ENCODE measurements around the gene CLHC1.
"Not testable (repeated sequence)": the region's sequence is repeated elsewhere in the genome, so short reads cannot be mapped to it uniquely, and the experiment has no call there.

Gene CLHC1

DNA sequence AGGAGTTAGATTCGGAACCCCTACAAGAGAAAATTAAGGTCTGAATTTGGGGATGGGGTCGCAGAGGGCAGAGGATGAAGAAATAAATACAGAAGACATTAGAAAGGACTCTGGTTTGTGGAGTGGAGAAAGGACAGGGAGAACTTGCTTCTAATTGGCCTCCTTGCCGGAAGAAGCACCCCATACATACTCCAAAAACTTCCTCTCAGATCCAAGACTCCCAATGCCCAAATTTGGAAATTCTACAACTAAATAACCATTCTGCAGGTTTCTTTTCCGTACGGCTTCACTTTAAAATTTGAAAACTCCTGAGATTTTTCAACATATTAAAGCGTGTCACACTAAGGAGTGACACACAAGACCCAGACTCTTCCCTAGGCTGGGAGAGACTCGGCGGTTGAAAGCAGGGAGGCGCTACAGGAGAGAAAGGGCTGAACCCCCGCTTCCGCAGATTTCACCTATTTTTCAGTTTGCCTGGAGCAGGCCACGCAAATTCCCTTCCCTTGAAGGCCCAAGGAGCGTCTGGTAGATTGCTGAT, 478 bp downstream of the CLHC1 start:
- DNase-seq, result peak; percentile 67

DNA sequence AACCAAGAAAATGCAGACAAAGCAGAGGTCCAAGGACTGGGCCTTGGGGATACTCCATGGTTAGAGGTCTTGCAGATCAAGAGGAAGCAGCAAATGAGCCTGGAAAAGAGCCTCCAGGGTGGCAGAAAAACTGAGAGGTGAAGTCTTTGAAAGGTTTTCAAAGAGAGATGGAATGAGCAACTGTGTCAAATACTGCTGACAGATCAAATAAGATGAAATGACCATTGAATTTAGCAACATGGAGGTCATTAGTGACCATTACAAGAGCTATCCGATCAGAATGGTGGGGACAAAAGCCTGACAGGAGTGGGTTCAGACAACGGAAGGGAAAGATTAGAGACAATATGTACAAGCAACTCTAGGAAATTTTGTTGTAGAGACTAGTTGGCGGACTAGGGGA, 1.5 kb downstream of the CLHC1 start:
- DNase-seq, result no peak

DNA sequence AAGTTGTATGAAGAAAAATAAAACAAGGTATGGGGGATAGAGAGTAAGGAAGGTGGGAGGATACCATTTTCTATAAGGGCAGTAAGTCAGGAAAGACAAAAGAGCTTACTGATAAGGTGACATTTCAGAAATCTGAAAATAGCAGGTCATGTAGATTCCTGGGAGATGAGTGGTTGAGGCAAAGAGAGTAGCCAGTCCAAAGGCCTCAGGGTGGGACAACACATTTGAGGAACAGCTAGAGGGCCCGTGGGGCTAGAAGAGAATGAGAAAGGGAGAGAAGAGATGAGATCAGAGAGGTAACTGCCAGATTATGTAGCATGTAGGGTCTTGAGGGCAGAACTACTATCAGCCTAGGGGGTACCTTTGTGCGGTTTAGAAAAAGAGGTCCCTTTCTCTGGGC, 2.9 kb downstream of the CLHC1 start:
- DNase-seq, result no peak

DNA sequence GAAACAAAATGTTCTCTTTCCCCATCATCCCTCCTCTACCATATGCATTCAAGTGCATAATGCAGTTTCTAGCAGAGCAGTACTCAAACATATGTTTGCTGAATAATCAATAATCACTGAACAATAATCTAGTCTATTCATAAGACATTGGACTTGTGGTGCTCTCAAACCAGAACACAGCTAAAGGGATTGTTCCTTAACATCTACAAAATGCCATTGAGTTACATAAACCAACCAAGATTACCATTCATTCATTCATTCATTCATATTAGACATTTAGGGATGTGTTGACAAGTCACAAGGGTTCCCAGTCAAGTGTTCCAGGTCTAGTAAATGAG, 3.9 kb downstream of the CLHC1 start:
- DNase-seq, result no peak

DNA sequence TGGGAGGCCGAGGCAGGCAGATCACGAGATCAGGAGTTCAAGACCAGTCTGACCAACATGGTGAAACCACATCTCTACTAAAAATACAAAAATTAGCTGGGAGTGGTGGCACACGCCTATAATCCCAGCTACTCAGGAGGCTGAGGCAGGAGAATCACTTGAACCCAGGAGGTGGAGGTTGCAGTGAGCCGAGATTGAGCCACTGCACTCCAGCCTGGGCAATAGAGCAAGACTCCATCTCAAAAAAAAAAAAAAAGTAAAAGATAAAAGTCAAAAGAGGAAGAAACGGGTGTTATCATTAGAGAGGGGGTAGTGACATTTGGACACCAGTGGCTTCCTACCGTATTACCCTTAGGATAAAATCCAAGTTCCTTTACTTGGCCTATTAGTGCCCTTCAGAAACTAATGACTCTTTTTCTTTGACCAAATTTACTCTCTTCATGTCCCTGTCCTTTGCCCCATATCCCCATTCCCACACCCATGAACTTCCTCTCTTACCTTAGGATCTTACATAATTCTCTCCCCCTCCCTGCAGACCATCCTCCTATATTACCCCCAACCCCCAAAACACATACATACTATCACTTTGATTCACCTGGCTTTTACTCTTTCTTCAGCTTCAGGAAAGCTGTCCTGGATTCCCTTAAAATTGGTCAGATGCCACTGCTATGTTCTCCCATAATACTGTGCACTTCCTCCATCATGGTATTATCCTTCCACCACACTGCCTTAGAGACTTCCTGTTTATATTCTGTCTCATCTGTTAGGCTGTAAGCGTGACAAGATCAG, 4.5 kb downstream of the CLHC1 start:
- DNase-seq, result not testable (repeated sequence)

DNA sequence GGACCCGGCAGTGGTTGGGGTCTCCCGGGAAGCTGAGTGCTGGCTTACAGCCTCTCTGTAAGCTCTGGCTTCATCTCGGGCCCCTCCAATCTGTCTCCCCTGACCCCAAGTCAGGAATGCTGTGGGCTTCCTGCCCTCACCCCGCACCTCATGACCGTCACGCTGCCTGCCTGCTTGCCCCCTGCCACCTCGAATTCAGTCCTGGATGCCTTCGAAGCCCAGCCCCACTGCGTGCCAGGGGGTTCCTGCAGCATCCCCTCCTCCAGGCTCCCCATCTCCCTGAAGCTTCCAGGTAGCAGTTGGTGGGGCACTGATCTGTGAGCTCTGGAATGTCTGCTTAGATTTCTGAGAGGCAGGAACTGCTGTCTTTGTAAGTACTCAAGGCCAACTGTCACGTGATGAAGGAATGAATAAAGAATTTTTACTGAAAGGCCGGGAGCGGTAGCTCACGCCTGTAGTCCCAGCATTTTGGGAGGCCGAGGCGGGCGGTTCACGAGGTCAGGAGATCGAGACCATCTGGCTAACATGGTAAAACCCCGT, 6.5 kb downstream of the CLHC1 start:
- no peak for DNase-seq

DNA sequence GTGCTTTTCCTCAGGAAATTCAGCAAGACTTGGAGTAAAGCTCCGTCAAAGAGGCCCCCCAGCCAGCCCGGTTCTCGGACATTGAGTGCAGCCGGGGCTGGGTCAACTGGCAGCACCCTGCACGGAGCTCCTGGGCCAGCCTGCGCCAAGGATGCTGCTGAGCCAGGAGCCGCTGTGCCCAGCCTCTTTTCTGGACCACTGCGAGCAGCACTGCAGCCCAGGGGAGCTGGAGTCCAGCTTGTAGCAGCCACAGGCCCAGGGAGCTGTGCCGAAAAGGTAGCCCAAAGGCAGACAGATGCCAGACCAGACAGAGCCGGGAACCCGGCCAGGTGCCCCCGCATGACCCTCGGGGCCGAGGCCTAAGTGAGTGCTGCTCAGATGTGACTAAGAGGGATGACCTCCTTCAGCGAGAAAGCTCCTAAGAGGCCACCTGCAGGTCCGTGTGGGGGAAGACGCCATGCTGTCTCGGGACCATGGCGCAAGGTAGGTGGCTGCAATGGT, 7.3 kb downstream of the CLHC1 start:
- no peak for DNase-seq

DNA sequence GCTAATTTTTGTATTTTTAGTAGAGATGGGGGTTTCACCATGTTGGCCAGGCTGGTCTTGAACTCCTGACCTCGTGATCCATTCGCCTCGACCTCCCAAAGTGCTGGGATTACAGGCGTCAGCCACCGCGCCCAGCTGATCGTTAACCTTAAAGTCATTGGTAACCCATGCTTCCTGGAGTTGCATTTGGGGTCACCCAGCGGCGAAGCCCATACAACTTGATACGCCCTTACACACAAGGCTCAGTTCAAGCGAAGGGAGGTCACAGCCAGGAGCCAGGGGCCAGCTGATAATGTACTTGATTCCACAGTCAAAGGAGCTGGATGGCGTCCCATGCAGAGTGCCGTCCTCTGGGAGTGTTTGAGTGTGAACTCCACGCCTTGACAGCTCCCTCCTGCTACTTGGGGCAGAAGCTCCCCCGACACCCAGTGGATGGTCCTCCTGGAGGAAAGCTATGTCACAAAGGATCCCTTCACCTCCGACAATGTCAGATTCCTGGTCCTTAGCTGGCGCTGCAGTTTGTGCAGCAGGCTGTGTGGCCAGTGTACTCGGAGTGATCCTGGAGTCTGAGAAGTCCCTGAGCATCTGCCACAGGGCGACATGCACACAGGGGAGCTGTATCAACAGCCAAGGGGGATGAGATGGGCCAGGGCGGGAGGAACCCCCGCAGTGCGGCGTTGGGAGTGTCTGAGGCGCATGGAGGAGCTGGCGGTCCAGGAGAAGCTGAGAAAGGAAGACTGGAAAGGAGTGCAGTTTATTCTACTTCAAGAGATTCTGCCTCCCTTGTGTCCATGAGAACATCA, 7.9 kb downstream of the CLHC1 start:
- no peak for DNase-seq

DNA sequence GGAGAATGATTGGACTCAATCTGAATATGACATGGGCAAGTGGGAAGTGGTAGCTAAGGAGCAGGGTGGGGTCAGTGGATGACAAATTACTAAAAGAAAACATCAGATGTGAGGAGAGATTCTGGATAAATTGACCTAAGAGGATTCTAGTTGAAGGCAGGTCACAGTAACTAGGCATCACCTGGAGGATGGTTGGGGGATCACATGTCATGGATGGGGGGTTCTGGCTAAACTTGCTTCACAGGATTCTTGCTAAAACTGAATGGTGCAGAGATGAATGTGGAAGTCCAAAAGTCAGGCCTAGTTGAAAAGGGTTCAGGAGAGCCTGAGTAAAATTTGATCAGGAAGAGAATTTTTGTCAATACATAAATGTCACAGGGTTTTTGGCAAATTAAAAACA, 18.3 kb downstream of the CLHC1 start:
- no peak for DNase-seq

DNA sequence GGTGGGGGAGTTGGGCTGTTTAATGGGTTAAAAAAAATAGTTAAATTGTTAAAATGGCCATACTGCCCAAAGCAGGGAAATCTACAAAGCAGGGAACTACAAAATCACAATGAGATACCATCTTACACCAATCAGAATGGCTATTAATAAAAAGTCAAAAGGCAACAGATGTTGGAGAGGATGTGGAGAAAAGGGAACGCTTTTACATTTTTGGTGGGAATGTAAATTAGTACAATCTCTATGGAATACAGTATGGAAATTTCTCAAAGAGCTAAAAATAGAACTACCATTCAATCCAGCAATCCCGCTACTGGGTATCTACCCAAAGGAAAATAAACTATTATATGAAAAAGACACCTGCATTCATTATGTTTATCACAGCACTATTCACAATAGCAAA, 27.1 kb downstream of the CLHC1 start:
- no peak for DNase-seq

DNA sequence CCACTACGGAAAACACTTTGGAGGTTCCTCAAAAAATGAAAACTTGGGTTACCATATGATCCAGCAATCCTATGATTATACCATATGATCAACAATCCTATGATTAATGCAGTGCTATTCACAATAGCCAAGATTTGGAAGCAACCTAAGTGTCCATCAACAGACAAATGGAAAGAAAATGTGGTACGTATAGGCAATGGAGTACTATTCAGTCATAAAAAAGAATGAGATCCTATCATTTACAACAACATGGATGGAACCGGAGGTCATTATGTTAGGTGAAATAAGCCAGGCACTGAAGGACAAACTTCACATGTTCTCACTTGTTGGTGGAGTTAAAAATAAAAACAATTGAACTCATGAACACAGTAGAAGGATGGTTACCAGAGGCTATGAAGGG, 27.6 kb downstream of the CLHC1 start:
- no peak for DNase-seq

DNA sequence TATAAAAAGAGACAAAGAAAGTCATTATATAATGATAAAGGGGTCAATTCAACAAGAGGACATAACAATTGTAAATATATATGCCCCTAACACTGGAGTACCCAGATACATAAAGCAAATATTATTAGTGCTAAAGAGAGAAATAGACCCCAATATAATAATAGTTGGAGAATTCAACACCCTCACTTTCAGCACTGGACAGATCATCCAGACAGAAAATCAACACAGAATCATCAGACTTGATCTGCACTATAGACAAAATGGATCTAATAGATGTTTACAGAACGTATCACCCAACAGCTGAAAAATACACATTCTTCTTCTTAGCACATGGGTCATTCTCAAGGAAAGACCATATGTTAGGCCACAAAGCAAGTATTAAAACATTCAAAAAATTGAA, 31.7 kb downstream of the CLHC1 start:
- no peak for DNase-seq

DNA sequence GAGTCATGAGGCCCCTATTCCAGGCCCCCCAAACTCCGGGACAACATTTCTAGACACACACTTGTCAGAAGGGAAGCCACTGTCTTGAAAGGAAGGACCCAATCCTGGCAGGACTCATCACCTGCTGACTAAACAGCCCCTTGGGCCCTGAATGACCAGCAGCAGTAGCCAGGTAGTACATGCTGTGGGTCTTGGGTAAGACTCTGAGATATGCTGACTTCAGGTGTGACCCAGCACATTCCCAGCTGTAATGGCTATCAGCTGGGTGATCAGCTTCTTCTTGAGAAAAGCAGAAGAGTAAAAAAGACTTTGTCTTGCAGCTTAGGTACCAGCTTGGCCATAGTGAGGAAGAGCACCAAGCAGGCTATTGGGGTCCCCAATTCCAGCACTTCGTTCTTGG, 35.6 kb downstream of the CLHC1 start:
- DNase-seq, result no peak

DNA sequence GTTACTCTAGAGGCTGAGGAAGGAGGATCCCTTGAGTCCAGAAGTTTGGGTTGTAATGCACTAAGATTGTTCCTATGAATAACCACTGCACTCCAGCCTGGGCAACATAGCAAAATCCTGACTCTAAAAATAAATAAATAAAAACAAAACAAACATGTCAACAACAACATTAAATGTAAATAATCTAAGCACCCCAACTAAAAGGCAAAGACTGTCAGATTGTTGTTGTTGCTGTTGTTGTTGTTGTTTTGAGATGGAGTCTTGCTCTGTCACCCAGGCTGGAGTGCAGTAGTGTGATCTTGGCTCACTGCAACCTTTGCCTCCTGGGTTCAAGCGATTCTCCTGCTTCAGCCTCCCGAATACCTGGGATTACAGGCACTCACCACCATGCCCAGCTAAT, 40.2 kb downstream of the CLHC1 start:
- DNase-seq, result not testable (repeated sequence)

DNA sequence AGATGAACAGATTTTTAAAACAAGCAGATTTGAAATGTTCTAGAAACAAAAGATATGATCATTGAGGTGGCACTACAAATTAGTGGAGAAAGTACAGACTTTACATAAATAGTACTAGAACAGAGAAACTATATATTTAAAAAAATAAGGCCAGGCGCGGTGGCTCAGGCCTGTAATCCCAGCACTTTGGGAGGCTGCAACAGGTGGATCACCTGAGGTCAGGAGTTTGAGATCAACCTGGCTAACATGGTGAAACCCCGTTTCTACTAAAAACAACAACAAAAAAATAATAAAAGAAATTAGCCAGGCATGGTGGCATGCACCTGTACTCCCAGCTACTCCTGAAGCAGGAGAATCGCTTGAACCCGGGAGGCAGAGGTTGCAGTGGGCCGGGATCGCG, 45.3 kb downstream of the CLHC1 start:
- DNase-seq, result not testable (repeated sequence)

DNA sequence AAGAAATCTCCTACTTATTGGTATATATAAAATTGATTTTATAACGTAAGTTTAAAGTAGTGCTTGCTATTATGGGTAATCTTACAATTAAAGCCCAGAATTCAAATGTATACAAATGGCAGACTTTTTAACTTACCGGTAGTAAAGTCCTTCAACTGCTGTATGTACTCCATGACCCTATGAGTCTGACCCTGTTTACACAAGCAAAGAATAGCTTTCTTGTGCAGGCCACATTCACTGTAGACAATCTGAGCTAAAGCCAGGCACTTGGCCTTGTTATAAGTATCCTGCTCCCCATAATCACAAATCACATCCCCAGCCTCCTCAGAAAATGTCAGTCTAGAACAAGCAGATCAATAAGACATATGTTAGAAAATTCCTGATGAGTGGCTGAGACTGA, 51.7 kb downstream of the CLHC1 start:
- no peak for DNase-seq

DNA sequence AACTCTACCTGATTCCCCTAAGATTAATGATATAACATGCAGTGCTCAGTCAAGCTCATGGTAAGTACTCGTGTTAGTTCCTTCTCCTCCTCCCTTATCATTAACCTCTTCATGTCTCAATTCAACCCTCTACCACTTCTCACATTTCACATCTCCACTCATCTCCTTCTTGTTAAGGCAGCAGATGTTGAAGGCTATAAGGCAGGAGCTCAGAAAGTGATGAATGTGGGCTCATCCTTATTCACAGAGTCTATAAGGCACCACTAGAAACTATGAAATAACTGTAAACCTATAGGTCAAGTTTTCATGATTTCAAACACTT, 56.0 kb downstream of the CLHC1 start:
- DNase-seq, result no peak

DNA sequence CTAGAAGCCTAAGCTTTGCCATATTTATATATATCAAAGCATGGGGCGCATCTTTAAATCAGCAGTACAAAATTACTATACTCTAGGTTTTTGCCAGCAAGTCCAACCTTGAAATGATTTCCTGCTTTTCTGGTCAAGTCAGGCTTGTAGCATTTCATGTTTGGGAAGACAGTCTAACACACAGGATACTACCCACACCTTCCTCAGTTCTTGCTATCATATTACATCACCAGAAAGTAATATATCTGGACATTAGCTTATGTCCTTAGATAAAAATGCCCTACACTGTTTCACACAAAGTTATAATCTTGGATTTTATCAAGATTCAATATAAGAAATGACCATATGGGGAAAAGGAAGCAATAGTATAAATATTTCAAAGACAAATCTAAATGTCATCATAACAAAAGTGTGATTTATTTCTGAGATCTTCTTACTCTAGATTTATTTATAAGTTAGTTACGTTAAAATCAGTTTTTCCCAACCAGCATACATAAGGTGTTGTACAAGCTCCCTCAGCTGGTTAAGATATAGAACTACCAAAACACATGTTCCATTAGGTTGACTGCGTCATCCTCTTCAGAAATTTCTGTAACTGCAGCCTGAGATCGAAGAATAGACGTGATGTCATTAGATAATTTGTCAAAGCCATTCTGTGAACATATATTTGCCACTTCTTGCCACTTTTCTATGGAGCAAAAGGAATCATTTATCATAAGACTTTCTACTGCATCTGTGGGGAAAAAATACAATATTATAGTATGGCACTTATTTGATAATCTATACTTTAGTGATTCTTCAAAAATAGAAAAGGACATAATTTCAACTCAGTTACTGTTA, 56.6 kb downstream of the CLHC1 start:
- DNase-seq, result peak; percentile 66

DNA sequence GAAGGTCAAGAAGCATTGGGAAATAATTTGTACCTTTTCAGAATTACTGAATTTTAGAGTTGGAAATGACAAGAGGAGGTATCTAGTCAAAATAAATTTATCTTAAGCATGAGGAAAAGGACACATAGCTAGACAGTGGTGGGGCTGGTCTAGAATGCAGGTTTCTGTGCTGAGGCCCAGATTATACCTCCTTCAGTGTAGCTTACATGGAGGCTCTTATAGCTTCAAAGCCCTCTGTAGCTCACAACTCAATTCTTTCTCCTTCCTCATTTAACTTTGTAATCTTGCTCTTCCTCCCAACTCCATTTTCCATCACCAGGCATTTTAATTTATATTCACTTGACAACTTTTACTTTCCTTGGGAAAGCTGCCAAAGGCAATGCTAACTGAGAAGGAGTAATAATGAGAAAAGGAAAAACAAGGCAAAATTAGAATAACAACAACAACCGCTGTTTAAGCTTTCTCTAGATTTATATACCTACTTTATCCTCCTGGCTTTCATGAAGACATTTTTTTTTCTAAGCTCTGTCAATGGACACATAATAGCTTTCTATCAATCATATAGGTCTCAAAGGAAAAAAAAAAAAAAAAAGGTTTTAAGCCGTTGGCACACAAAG, 58.5 kb downstream of the CLHC1 start:
- DNase-seq, result no peak

DNA sequence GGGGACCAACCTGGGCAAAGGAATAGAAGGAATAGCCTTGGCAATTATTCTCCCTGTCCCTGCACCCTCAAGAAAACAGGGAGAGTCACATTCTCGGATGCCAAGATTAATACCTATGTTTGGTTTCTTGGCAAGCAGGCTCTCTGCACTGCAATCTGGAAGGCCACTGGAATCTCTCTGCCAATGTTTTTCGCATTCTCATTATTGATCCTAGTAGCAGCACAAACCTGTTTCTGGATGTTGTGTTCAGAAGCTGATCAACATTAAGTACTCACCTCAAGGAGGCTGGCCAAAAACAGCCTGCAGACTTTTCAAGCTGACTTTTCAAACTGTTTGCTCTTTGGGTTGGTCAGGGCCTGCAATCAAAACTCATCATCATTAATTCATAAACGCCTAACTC, 62.2 kb downstream of the CLHC1 start:
- DNase-seq, result no peak

DNA sequence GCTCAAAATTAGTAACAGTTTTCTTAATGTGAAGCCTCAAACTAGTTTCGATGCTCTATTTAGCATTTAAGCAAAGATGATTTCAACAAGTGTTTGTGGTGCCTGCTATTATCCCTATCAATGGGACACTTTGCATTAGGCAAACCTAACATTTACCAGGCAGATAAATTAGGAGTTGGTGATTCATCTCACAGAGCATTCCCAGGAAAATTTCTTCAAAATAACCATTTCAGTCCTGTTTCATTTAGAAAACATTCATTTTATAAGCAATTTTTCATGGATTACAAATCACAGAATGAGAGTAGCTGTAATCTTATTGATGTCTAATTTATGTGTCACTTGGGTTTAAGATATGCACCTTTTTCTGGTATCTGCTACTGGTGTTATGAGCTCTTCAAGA, 62.7 kb downstream of the CLHC1 start:
- no peak for DNase-seq
